ENCODE data around the gene FNIP2. TPM values are rescaled to one million over a fixed set of nuclear protein-coding genes. Genes with fewer than 3 reads are reported as not detected.
A peak's percentile ranks its signal among the peaks of the same experiment; 100 is the strongest.

The FNIP2 gene
- total RNA-seq, 3 donors from 2014 or later (not counting 1 experiment from before 2014, with no cell fraction given), result 19.4 to 22.6 (median 21.8) TPM

- no peaks in the 10 kb centered on the region for H3K9me3 Mint-ChIP-seq
- H3K4me3 ChIP-seq (ENCODE audit: low read length), result no peak overlapping the region
- ATAC-seq (no peak), DNase-seq (no peak)
- H3K27me3 Mint-ChIP-seq (ENCODE audit: low read depth in 2 of 2), result no peaks in the 10 kb centered on the region
- H3K4me1 ChIP-seq (ENCODE audit: control insufficient read depth, insufficient read depth, low read length), result peaks cover 12% of the 10 kb centered on the region
- no peak overlapping the region for H3K27ac ChIP-seq (ENCODE audit: low read length)
- 57% methylated on average over 1 of the region's 1 CpG for WGBS (ENCODE audit: insufficient coverage)
- no peaks in the 10 kb centered on the region for H3K27me3 ChIP-seq (ENCODE audit: control insufficient read depth, insufficient read depth, low read length)
- no peaks in the 10 kb centered on the region for H3K9me3 ChIP-seq (ENCODE audit: control insufficient read depth, insufficient read depth, low read length)
- intact Hi-C loops (cut with micrococcal nuclease), result loop anchor here (5.0 kb wide), 1 partner anchor 35 kb away; no protein-coding TSS in a partner anchor
- no peak overlapping the region for H3K4me3 Mint-ChIP-seq
- peaks cover 27 to 69% of the 10 kb centered on the region in 2 donors for H3K4me1 Mint-ChIP-seq
- no peaks in the 10 kb centered on the region for H3K36me3 Mint-ChIP-seq
- no peaks in the 10 kb centered on the region for H3K36me3 ChIP-seq (ENCODE audit: control insufficient read depth, insufficient read depth, low read length)
- no peak for TF ChIP-seq CTCF (IDR thresholded peaks at IDR 0.05)
- peak overlapping the region; percentile 91 to 96 for H3K27ac Mint-ChIP-seq
Measured at GRCh38 chr4:158816955-158817354, 48.1 kb downstream of the FNIP2 start.

- WGBS (ENCODE audit: insufficient coverage), result 66% methylated on average over 10 of the region's 10 CpGs
- intact Hi-C loops (cut with micrococcal nuclease), result loop anchor here (1.0 to 5.0 kb wide), 2 partner anchors 7 to 35 kb away; no protein-coding TSS in a partner anchor
- Histone ChIP-seq H3K36me3 (ENCODE audit: control insufficient read depth, insufficient read depth, low read length) (no peaks in the 10 kb centered on the region), H3K9me3 (ENCODE audit: control insufficient read depth, insufficient read depth, low read length) (no peaks in the 10 kb centered on the region), H3K4me1 (ENCODE audit: control insufficient read depth, insufficient read depth, low read length) (peaks cover 12% of the 10 kb centered on the region), H3K27ac (ENCODE audit: low read length) (peak overlapping the region; percentile 57), H3K27me3 (ENCODE audit: control insufficient read depth, insufficient read depth, low read length) (no peaks in the 10 kb centered on the region), H3K4me3 (ENCODE audit: low read length) (no peak overlapping the region)
- H3K36me3 Mint-ChIP-seq, result no peaks in the 10 kb centered on the region
- H3K9me3 Mint-ChIP-seq, result no peaks in the 10 kb centered on the region
- ATAC-seq (peak; percentile 84 to 89 (median 86)), DNase-seq (peak; percentile 19 to 28)
- no peaks in the 10 kb centered on the region for H3K27me3 Mint-ChIP-seq (ENCODE audit: low read depth in 2 of 2)
- H3K27ac Mint-ChIP-seq, result peak overlapping the region; percentile 91 to 96
- H3K4me1 Mint-ChIP-seq, result peaks cover 24 to 65% of the 10 kb centered on the region in 2 donors
- peak overlapping the region; percentile 75 for H3K4me3 Mint-ChIP-seq
- TF ChIP-seq CTCF (IDR thresholded peaks at IDR 0.05), result no peak
Measured at GRCh38 chr4:158817562-158818296, 48.9 kb downstream of the FNIP2 start.

GRCh38 chr4:158818560-158819140 is 49.8 kb downstream of the FNIP2 start:
- ATAC-seq (no peak), DNase-seq (no peak)
- Mint-ChIP-seq H3K36me3 (no peaks in the 10 kb centered on the region), H3K9me3 (no peaks in the 10 kb centered on the region), H3K27ac (peak overlapping the region; percentile 91 to 96), H3K4me3 (no peak overlapping the region), H3K27me3 (ENCODE audit: low read depth in 2 of 2) (no peaks in the 10 kb centered on the region), H3K4me1 (peaks cover 24 to 58% of the 10 kb centered on the region in 2 donors)
- H3K27me3 ChIP-seq (ENCODE audit: control insufficient read depth, insufficient read depth, low read length), result no peaks in the 10 kb centered on the region
- intact Hi-C loops (cut with micrococcal nuclease), result loop anchor here (1.0 to 5.0 kb wide), 2 partner anchors 8 to 34 kb away; no protein-coding TSS in a partner anchor
- no peaks in the 10 kb centered on the region for H3K9me3 ChIP-seq (ENCODE audit: control insufficient read depth, insufficient read depth, low read length)
- TF ChIP-seq CTCF (IDR thresholded peaks at IDR 0.05), result no peak
- peaks cover 12% of the 10 kb centered on the region for H3K4me1 ChIP-seq (ENCODE audit: control insufficient read depth, insufficient read depth, low read length)
- no peak overlapping the region for H3K4me3 ChIP-seq (ENCODE audit: low read length)
- H3K27ac ChIP-seq (ENCODE audit: low read length), result no peak overlapping the region
- no peaks in the 10 kb centered on the region for H3K36me3 ChIP-seq (ENCODE audit: control insufficient read depth, insufficient read depth, low read length)
- WGBS (ENCODE audit: insufficient coverage), result 100% methylated on average over 2 of the region's 2 CpGs

Data from natural killer cell (primary cell).